HEK293 (cell line): ENCODE measurements around the gene SPDYE4.

Experiments
- CTCF ChIA-PET: fragments of 350-600 bp; formaldehyde crosslinking; extraction: SDS; loops from one replicate; lab custom pipeline; 2021; ENCODE audit warnings: antibody characterized with exemption; lab: Yijun Ruan, JAX
- POLR2A ChIA-PET: fragments of 300-600 bp; formaldehyde crosslinking; extraction: SDS; loops from one replicate; lab custom pipeline; 2020; ENCODE audit warnings: antibody characterized with exemption, inconsistent platforms; lab: Yijun Ruan, JAX
- H3K27ac ChIP-seq: fragments of 200-500 bp; sonication (Bioruptor generic); 2 replicates; pipeline ENCODE4 v1.5.1; 2014; ENCODE audit warnings: low read depth, low read length, control low read depth, inconsistent platforms; ENCODE audit errors: extremely low read depth
- H3K36me3 ChIP-seq, 2 experiments: fragments of 200-500 bp in 1 of 2; sonication (Bioruptor generic) in 1 of 2; 1 replicate in 1 of 2; 2 replicates in 1 of 2; pipeline ENCODE4 v1.5.1; 2014 to 2017; ENCODE audit warnings: inconsistent platforms in 2 of 2, low read length in 2 of 2; ENCODE audit not compliant: control insufficient read depth in 2 of 2, insufficient read depth in 1 of 2
- H3K4me1 ChIP-seq: fragments of 200-500 bp; sonication (Bioruptor generic); 2 replicates; pipeline ENCODE4 v1.5.1; 2014; ENCODE audit warnings: mild to moderate bottlenecking, low read length, inconsistent platforms; ENCODE audit not compliant: control insufficient read depth, insufficient read depth
- H3K4me3 ChIP-seq: 2 replicates; pipeline ENCODE4 v1.5.1; 2011; ENCODE audit warnings: low read depth, mild to moderate bottlenecking, control low read depth, low read length, moderate library complexity
- H3K9me3 ChIP-seq: fragments of 200-500 bp; sonication (Bioruptor generic); 2 replicates; pipeline ENCODE4 v1.5.1; 2014; ENCODE audit warnings: low read depth, low read length, inconsistent platforms; ENCODE audit not compliant: control insufficient read depth, insufficient read depth
- BCL11B ChIP-seq: fragments of 450-650 bp; formaldehyde crosslinking; IDR thresholded peaks from 2 replicates; pipeline ENCODE4 v1.5.1; 2016; ENCODE audit warnings: low read depth, missing biosample characterization, missing genetic modification characterization
- FEZF1 ChIP-seq: fragments of 450-650 bp; formaldehyde crosslinking; IDR thresholded peaks from 2 replicates; pipeline ENCODE4 v1.5.1; 2016; ENCODE audit warnings: missing biosample characterization, missing genetic modification characterization
- GLIS2 ChIP-seq: fragments of 450-650 bp; formaldehyde crosslinking; IDR thresholded peaks from 2 replicates; pipeline ENCODE4 v1.5.1; 2016; ENCODE audit warnings: missing biosample characterization, missing genetic modification characterization
- SALL2 ChIP-seq: fragments of 450-650 bp; formaldehyde crosslinking; IDR thresholded peaks from 2 replicates; pipeline ENCODE4 v1.5.0; 2017; ENCODE audit warnings: missing biosample characterization, mild to moderate bottlenecking, missing genetic modification characterization, borderline replicate concordance
- ZBTB1 ChIP-seq: fragments of 450-650 bp; formaldehyde crosslinking; IDR thresholded peaks from 2 replicates; pipeline ENCODE4 v1.5.1; 2016; ENCODE audit warnings: missing biosample characterization, missing genetic modification characterization
- ZFHX2 ChIP-seq: fragments of 450-650 bp; formaldehyde crosslinking; conservative IDR thresholded peaks from 2 replicates; pipeline ENCODE4 v1.5.1; 2016; ENCODE audit warnings: missing biosample characterization, missing genetic modification characterization
- ZNF23 ChIP-seq: fragments of 450-650 bp; formaldehyde crosslinking; IDR thresholded peaks from 2 replicates; pipeline ENCODE4 v1.5.1; 2016; ENCODE audit warnings: missing biosample characterization, missing genetic modification characterization, borderline replicate concordance
- ZNF266 ChIP-seq: fragments of 450-650 bp; formaldehyde crosslinking; IDR thresholded peaks from 2 replicates; pipeline ENCODE4 v1.5.1; 2016; ENCODE audit warnings: missing biosample characterization, missing genetic modification characterization, low read depth
- ZNF510 ChIP-seq: fragments of 450-650 bp; formaldehyde crosslinking; IDR thresholded peaks from 2 replicates; pipeline ENCODE4 v1.5.1; 2018; ENCODE audit warnings: mild to moderate bottlenecking, missing genetic modification characterization, missing biosample characterization; ENCODE audit not compliant: insufficient replicate concordance
- ZNF621 ChIP-seq: fragments of 450-650 bp; formaldehyde crosslinking; IDR thresholded peaks from 2 replicates; pipeline ENCODE4 v1.5.1; 2017; ENCODE audit warnings: missing biosample characterization, missing genetic modification characterization
- ZNF654 ChIP-seq: fragments of 450-650 bp; formaldehyde crosslinking; IDR thresholded peaks from 2 replicates; pipeline ENCODE4 v1.5.1; 2016; ENCODE audit warnings: low read depth, missing biosample characterization, missing genetic modification characterization
- TF ChIP-seq, protein P1 (sequence below): fragments of 450-650 bp; IDR thresholded peaks from 2 replicates; pipeline ENCODE4 v1.5.1; 2018; ENCODE audit warnings: missing biosample characterization, missing genetic modification characterization
- TF ChIP-seq, protein P2 (sequence below): fragments of 450-650 bp; formaldehyde crosslinking; IDR thresholded peaks from 2 replicates; pipeline ENCODE4 v1.5.1; 2016; ENCODE audit warnings: missing biosample characterization, missing genetic modification characterization
- TF ChIP-seq, protein P3 (sequence below): fragments of 450-650 bp; formaldehyde crosslinking; IDR thresholded peaks from 2 replicates; pipeline ENCODE4 v1.5.1; 2016; ENCODE audit warnings: missing biosample characterization, missing genetic modification characterization
- TF ChIP-seq, protein P4 (sequence below): fragments of 450-650 bp; formaldehyde crosslinking; IDR thresholded peaks from 2 replicates; pipeline ENCODE4 v1.5.1; 2016; ENCODE audit warnings: missing biosample characterization, missing genetic modification characterization
- TF ChIP-seq, protein P5 (sequence below): fragments of 450-650 bp; formaldehyde crosslinking; IDR thresholded peaks from 2 replicates; pipeline ENCODE4 v1.5.1; 2016; ENCODE audit warnings: missing biosample characterization, missing genetic modification characterization
- TF ChIP-seq, protein P6 (sequence below): fragments of 450-650 bp; formaldehyde crosslinking; IDR thresholded peaks from 2 replicates; pipeline ENCODE4 v1.5.1; 2016; ENCODE audit warnings: missing biosample characterization, missing genetic modification characterization, low read depth

The SPDYE4 gene

DNA sequence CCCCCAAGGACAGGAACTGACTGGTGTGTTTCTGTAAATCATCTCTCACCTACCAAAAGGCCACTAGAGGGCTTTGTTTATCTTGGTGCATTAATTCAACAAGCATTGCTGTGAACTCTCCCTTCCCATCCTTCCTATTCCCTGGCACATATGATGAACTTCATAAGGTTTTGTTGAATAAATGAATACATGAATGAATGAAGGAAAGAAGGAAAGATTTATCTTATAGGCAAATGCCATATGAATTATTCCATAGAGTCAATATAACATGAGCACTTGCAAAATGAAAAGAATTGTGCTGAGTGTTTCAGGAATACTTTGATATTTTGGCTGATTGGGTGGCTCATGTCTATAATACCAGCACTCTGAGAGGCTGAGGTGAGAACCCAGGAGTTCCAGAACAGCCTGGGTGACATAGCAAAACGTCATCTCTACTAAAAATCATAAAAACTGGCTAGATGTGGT, 4.3 kb downstream of the SPDYE4 start:
- CTCF ChIA-PET, result interaction anchor here (0.6 to 1.3 kb wide), 5 partner anchors 11 to 218 kb away, joined by 3 to 5 read pairs (median 4); no protein-coding TSS in a partner anchor
- Histone ChIP-seq H3K9me3 (no peaks in the 10 kb centered on the region), H3K4me1 (no peaks in the 10 kb centered on the region), H3K4me3 (no peak overlapping the region), H3K27ac (no peak overlapping the region), H3K36me3 (no peaks in the 10 kb centered on the region)
- TF ChIP-seq ZNF654 (tag by site-specific recombination) (peak; percentile 23), ZFHX2 (tag by site-specific recombination) (no peak)
- POLR2A ChIA-PET, result no interaction called here

DNA sequence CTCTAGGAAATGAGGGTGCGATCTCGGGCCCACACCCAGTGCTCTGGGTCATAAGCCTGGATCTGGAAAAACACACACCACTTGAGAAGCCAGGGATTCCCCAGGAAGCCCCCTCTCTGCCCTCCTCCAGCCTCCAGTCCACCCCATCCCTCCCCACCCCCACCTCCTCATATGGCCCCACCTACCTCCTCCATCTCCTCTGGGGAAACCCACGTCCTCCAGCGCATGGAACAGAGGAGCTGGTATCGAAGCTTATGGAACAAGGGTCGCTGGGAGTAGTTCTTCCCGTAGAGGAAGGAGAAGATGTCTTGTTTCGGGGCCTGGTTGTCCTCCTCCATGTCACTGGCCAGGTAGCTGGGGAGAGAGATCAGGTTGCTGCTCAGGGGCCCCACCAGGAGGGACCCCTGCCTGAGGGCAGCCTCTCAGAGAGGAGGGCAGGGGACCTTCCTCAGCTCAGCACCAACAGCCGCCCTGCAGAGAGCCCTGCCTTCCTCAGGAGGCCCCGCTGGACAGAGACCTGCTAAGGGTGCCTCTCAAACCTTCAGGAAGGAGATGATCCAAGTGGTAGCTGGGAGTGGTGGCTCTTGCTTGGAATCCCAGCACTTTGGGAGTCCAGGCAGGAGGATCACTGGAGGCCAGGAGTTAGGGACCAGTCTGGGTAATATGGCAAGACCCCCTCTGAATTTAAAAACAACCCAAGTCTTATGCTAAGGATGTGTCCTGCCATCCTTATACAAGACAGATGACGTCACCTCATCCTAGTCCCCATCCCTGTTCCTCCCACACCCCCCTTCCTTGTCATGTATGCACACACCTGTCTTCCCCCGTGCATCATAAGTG, 5.0 kb downstream of the SPDYE4 start:
- Histone ChIP-seq H3K27ac (no peak overlapping the region), H3K4me3 (no peak overlapping the region), H3K36me3 (no peaks in the 10 kb centered on the region), H3K4me1 (no peaks in the 10 kb centered on the region), H3K9me3 (no peaks in the 10 kb centered on the region)
- CTCF ChIA-PET, result interaction anchor here (0.6 to 1.4 kb wide), 9 partner anchors 12 to 340 kb away, joined by 3 to 7 read pairs (median 3); no protein-coding TSS in a partner anchor
- POLR2A ChIA-PET, result no interaction called here
- TF ChIP-seq ZNF510 (tag by site-specific recombination) (no peak), ZBTB1 (tag by site-specific recombination) (no peak), ZNF23 (tag by site-specific recombination) (no peak), FEZF1 (tag by site-specific recombination) (no peak), GLIS2 (tag by site-specific recombination) (no peak), SALL2 (tag by site-specific recombination) (no peak), ZNF266 (tag by site-specific recombination) (no peak), ZNF621 (no peak), BCL11B (tag by site-specific recombination) (no peak)
- TF ChIP-seq, protein P1, sequence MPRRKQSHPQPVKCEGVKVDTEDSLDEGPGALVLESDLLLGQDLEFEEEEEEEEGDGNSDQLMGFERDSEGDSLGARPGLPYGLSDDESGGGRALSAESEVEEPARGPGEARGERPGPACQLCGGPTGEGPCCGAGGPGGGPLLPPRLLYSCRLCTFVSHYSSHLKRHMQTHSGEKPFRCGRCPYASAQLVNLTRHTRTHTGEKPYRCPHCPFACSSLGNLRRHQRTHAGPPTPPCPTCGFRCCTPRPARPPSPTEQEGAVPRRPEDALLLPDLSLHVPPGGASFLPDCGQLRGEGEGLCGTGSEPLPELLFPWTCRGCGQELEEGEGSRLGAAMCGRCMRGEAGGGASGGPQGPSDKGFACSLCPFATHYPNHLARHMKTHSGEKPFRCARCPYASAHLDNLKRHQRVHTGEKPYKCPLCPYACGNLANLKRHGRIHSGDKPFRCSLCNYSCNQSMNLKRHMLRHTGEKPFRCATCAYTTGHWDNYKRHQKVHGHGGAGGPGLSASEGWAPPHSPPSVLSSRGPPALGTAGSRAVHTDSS (tag by site-specific recombination), result no peak
- TF ChIP-seq, protein P2, sequence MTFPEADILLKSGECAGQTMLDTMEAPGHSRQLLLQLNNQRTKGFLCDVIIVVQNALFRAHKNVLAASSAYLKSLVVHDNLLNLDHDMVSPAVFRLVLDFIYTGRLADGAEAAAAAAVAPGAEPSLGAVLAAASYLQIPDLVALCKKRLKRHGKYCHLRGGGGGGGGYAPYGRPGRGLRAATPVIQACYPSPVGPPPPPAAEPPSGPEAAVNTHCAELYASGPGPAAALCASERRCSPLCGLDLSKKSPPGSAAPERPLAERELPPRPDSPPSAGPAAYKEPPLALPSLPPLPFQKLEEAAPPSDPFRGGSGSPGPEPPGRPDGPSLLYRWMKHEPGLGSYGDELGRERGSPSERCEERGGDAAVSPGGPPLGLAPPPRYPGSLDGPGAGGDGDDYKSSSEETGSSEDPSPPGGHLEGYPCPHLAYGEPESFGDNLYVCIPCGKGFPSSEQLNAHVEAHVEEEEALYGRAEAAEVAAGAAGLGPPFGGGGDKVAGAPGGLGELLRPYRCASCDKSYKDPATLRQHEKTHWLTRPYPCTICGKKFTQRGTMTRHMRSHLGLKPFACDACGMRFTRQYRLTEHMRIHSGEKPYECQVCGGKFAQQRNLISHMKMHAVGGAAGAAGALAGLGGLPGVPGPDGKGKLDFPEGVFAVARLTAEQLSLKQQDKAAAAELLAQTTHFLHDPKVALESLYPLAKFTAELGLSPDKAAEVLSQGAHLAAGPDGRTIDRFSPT (tag by site-specific recombination), result no peak
- TF ChIP-seq, protein P3, sequence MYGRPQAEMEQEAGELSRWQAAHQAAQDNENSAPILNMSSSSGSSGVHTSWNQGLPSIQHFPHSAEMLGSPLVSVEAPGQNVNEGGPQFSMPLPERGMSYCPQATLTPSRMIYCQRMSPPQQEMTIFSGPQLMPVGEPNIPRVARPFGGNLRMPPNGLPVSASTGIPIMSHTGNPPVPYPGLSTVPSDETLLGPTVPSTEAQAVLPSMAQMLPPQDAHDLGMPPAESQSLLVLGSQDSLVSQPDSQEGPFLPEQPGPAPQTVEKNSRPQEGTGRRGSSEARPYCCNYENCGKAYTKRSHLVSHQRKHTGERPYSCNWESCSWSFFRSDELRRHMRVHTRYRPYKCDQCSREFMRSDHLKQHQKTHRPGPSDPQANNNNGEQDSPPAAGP (tag by site-specific recombination), result 0 out of 2 replicates have a peak, but pooled peaks have one; percentile 37
- TF ChIP-seq, protein P4, sequence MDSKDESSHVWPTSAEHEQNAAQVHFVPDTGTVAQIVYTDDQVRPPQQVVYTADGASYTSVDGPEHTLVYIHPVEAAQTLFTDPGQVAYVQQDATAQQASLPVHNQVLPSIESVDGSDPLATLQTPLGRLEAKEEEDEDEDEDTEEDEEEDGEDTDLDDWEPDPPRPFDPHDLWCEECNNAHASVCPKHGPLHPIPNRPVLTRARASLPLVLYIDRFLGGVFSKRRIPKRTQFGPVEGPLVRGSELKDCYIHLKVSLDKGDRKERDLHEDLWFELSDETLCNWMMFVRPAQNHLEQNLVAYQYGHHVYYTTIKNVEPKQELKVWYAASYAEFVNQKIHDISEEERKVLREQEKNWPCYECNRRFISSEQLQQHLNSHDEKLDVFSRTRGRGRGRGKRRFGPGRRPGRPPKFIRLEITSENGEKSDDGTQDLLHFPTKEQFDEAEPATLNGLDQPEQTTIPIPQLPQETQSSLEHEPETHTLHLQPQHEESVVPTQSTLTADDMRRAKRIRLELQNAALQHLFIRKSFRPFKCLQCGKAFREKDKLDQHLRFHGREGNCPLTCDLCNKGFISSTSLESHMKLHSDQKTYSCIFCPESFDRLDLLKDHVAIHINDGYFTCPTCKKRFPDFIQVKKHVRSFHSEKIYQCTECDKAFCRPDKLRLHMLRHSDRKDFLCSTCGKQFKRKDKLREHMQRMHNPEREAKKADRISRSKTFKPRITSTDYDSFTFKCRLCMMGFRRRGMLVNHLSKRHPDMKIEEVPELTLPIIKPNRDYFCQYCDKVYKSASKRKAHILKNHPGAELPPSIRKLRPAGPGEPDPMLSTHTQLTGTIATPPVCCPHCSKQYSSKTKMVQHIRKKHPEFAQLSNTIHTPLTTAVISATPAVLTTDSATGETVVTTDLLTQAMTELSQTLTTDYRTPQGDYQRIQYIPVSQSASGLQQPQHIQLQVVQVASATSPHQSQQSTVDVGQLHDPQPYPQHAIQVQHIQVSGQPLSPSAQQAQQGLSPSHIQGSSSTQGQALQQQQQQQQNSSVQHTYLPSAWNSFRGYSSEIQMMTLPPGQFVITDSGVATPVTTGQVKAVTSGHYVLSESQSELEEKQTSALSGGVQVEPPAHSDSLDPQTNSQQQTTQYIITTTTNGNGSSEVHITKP (tag by site-specific recombination), result 0 out of 2 replicates have a peak, but pooled peaks have one; percentile 35
- TF ChIP-seq, protein P5, sequence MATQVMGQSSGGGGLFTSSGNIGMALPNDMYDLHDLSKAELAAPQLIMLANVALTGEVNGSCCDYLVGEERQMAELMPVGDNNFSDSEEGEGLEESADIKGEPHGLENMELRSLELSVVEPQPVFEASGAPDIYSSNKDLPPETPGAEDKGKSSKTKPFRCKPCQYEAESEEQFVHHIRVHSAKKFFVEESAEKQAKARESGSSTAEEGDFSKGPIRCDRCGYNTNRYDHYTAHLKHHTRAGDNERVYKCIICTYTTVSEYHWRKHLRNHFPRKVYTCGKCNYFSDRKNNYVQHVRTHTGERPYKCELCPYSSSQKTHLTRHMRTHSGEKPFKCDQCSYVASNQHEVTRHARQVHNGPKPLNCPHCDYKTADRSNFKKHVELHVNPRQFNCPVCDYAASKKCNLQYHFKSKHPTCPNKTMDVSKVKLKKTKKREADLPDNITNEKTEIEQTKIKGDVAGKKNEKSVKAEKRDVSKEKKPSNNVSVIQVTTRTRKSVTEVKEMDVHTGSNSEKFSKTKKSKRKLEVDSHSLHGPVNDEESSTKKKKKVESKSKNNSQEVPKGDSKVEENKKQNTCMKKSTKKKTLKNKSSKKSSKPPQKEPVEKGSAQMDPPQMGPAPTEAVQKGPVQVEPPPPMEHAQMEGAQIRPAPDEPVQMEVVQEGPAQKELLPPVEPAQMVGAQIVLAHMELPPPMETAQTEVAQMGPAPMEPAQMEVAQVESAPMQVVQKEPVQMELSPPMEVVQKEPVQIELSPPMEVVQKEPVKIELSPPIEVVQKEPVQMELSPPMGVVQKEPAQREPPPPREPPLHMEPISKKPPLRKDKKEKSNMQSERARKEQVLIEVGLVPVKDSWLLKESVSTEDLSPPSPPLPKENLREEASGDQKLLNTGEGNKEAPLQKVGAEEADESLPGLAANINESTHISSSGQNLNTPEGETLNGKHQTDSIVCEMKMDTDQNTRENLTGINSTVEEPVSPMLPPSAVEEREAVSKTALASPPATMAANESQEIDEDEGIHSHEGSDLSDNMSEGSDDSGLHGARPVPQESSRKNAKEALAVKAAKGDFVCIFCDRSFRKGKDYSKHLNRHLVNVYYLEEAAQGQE (tag by site-specific recombination), result peak; percentile 48
- TF ChIP-seq, protein P6, sequence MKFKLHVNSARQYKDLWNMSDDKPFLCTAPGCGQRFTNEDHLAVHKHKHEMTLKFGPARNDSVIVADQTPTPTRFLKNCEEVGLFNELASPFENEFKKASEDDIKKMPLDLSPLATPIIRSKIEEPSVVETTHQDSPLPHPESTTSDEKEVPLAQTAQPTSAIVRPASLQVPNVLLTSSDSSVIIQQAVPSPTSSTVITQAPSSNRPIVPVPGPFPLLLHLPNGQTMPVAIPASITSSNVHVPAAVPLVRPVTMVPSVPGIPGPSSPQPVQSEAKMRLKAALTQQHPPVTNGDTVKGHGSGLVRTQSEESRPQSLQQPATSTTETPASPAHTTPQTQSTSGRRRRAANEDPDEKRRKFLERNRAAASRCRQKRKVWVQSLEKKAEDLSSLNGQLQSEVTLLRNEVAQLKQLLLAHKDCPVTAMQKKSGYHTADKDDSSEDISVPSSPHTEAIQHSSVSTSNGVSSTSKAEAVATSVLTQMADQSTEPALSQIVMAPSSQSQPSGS (tag by site-specific recombination), result peak; percentile 64
